Adrenal gland (tissue), 12 donors: ENCODE measurements around the gene SCO1. TPM values are rescaled to one million over a fixed set of nuclear protein-coding genes. Genes with fewer than 3 reads are reported as not detected.
"Not testable (repeated sequence)": the region's sequence is repeated elsewhere in the genome, so short reads cannot be mapped to it uniquely, and the experiment has no call there.

ENCODE experiments used
- DNase-seq, 7 donors: peaks; one replicate each; pipeline ENCODE4 v3.0.0-alpha.2; 2019 to 2020
- H3K27ac ChIP-seq, 5 donors: fragments of 200-600 bp; sonication (generic) in 4 of 5; 1 replicate in 3 of 5; 2 replicates in 2 of 5; pipeline versions ENCODE4 v1.5.1 to v1.8.0; 2016 to 2020; ENCODE audit warnings: mild to moderate bottlenecking in 1 of 5
- H3K27me3 ChIP-seq: fragments of 200-600 bp; 2 replicates; pipeline ENCODE4 v1.8.0; 2021
- H3K36me3 ChIP-seq, 2 donors: fragments of 200-600 bp; replicated peaks in 1 of 2; 1 replicate in 1 of 2; 2 replicates in 1 of 2; pipeline versions ENCODE4 v1.5.1 to v1.8.0; 2018 to 2022
- H3K4me1 ChIP-seq, 2 donors: fragments of 200-600 bp; replicated peaks in 1 of 2; 1 replicate in 1 of 2; 2 replicates in 1 of 2; pipeline versions ENCODE4 v1.5.1 to v1.8.0; 2018 to 2021
- H3K4me3 ChIP-seq, 4 donors: fragments of 200-600 bp; sonication (generic) in 3 of 4; one replicate each; pipeline ENCODE4 v1.5.1; 2016 to 2018
- H3K9me3 ChIP-seq, 3 donors: fragments of 200-600 bp; sonication (generic) in 1 of 3; replicated peaks in 1 of 3; 1 replicate in 2 of 3; 2 replicates in 1 of 3; pipeline versions ENCODE4 v1.5.1 to v1.8.0; 2016 to 2021
- CTCF ChIP-seq, 6 experiments: fragments of 450-650 bp in 4 of 6; fragments of 200-600 bp in 2 of 6; sonication (generic) in 1 of 6; IDR thresholded peaks; 1 replicate in 5 of 6; 2 replicates in 1 of 6; pipeline versions ENCODE4 v1.5.1 to v1.8.0; 2016 to 2021; ENCODE audit warnings: antibody characterized with exemption in 6 of 6, mild to moderate bottlenecking in 2 of 6, moderate library complexity in 1 of 6
- POLR2A ChIP-seq, 2 donors: fragments of 450-650 bp; IDR thresholded peaks; one replicate each; pipeline ENCODE4 v1.6.1; 2017; ENCODE audit warnings: antibody characterized with exemption in 2 of 2, mild to moderate bottlenecking in 2 of 2, moderate library complexity in 1 of 2
- WGBS, 4 donors: extraction: QIAGEN DNeasy Blood & Tissue Kit in 2 of 4; methylation state at CpG; one replicate each; pipeline versions ENCODE4 v1.1.5 to v1.1.7; 2013 to 2017; 5-methylcytosine and 5-hydroxymethylcytosine counted together
- intact Hi-C, 2 donors: fragments of 100-400 bp; cut with DNase I; formaldehyde crosslinking; loops; one replicate each; pipeline versions ENCODE4 v1.14.1 to v1.15.0; 2022 to 2023
- polyA plus RNA-seq, 3 donors: library from polyadenylated mRNA; stranded (reverse); fragments of 200-250 nt in 2 of 3; fragments of 350-450 nt in 1 of 3; fragmentation: Illumina TruSeq in 1 of 3; extraction: RNeasy Lipid Tissue Mini Kit (QIAGEN cat#74804) in 1 of 3; gene quantifications; one replicate each; pipeline ENCODE4 v1.2.3, GENCODE V29; 2013 to 2014
- total RNA-seq, 9 donors: library from RNA; depleted of rRNA in 4 of 9; stranded (reverse); fragments of >200 nt in 4 of 9; fragments of 120-200 nt in 1 of 9; fragmentation: NEBNext Ultra II Directional in 1 of 9; extraction: Animal tissue kit (Norgen Biotek cat#: 25700) in 1 of 9; gene quantifications; one replicate each; pipeline versions ENCODE4 v1.1.0 to v1.2.4, GENCODE V29; 2013 to 2023
- donor health status: healthy with polysubstance abuse.
- donor health status: Bipolar disorder and iron deficiency.
- donor health status: DM: yes; HTN: yes; CAD: no.
- donor health status: DM: no; HTN: no; CAD: no.
- donor health status: DM: no; HTN: no; CAD: no.
- donor health status: DM: yes; HTN: yes; CAD: no.

Gene SCO1
- total and polyA plus RNA-seq, 12 donors: 6.1 to 55.7 (median 35.1) TPM

GRCh38 chr17:10698096-10698818 is 924 bp upstream of the SCO1 start:
- 11 to 12% (median 11%) methylated on average over 18 of the region's 18 CpGs for WGBS, 4 donors
- H3K27ac ChIP-seq: peak overlapping the region; percentile 49 to 95 (median 91)
- intact Hi-C loops: no loop called here
- peak overlapping the region; percentile 68 to 84 (median 76) for H3K4me3 ChIP-seq
- H3K4me1 ChIP-seq: peaks cover 7 to 20% of the 10 kb centered on the region in 2 donors
- peaks cover 0 to 19% of the 10 kb centered on the region in 2 donors for H3K36me3 ChIP-seq
- H3K27me3 ChIP-seq: no peaks in the 10 kb centered on the region
- no peaks in the 10 kb centered on the region for H3K9me3 ChIP-seq
- DNase-seq: peak in 1 of 7 donors; percentile 8
- TF ChIP-seq CTCF (IDR thresholded peaks at IDR 0.05) (no peak), POLR2A (IDR thresholded peaks at IDR 0.05) (no peak)

GRCh38 chr17:10695875-10696407 is 1.4 kb downstream of the SCO1 start:
- H3K27me3 ChIP-seq, H3K27ac ChIP-seq, DNase-seq, H3K4me3 ChIP-seq, intact Hi-C loops, H3K9me3 ChIP-seq: not testable (repeated sequence)
- peaks cover 0 to 41% of the 10 kb centered on the region in 2 donors for H3K36me3 ChIP-seq
- WGBS, 4 donors: 87 to 91% (median 90%) methylated on average over 17 of the region's 17 CpGs
- H3K4me1 ChIP-seq: peaks cover 7 to 20% of the 10 kb centered on the region in 2 donors

- no peaks in the 10 kb centered on the region for H3K9me3 ChIP-seq
- peaks cover 0 to 48% of the 10 kb centered on the region in 2 donors for H3K36me3 ChIP-seq
- TF ChIP-seq CTCF (IDR thresholded peaks at IDR 0.05) (no peak), POLR2A (IDR thresholded peaks at IDR 0.05) (no peak)
- no peaks in the 10 kb centered on the region for H3K4me1 ChIP-seq
- H3K27ac ChIP-seq: no peak overlapping the region
- no peak overlapping the region for H3K4me3 ChIP-seq
- intact Hi-C loops: no loop called here
- H3K27me3 ChIP-seq: no peaks in the 10 kb centered on the region
- DNase-seq: no peak
- WGBS, 4 donors: 91 to 98% (median 94%) methylated on average over 2 of the region's 2 CpGs
These were observed 9.8 kb downstream of the SCO1 start for GRCh38 chr17:10687499-10687898.

GRCh38 chr17:10683853-10684252 is 13.5 kb downstream of the SCO1 start:
- intact Hi-C loops: no loop called here
- no peak for DNase-seq
- no peak overlapping the region for H3K27ac ChIP-seq
- H3K36me3 ChIP-seq: peaks cover 0 to 47% of the 10 kb centered on the region in 2 donors
- no peak overlapping the region for H3K4me3 ChIP-seq
- 60 to 79% (median 70%) methylated on average over 2 of the region's 2 CpGs for WGBS, 4 donors
- no peaks in the 10 kb centered on the region for H3K4me1 ChIP-seq
- H3K9me3 ChIP-seq: no peaks in the 10 kb centered on the region
- no peak for TF ChIP-seq POLR2A (IDR thresholded peaks at IDR 0.05)
- peak in 4 of 6 experiments; percentile 14 to 34 (median 17) for TF ChIP-seq CTCF (IDR thresholded peaks at IDR 0.05)
- H3K27me3 ChIP-seq: no peaks in the 10 kb centered on the region
